Transverse colon (tissue), 4 donors: Measurements from ENCODE around the gene ZNF212.
"Not testable (repeated sequence)": the region's sequence is repeated elsewhere in the genome, so short reads cannot be mapped to it uniquely, and the experiment has no call there.

Experiments used
- CTCF ChIP-seq, 5 experiments: fragments of 200-600 bp in 3 of 5; fragments of 450-650 bp in 2 of 5; sonication (generic) in 3 of 5; IDR thresholded peaks; 1 replicate in 2 of 5; 2 replicates in 3 of 5; pipeline ENCODE4 v1.5.1; 2016 to 2017; ENCODE audit warnings: antibody characterized with exemption in 5 of 5, inconsistent platforms in 3 of 5, mild to moderate bottlenecking in 2 of 5, moderate library complexity in 1 of 5
- POLR2A ChIP-seq: fragments of 450-650 bp; IDR thresholded peaks from one replicate; pipeline ENCODE4 v1.6.1; 2016; ENCODE audit warnings: antibody characterized with exemption, mild to moderate bottlenecking, moderate library complexity
- POLR2AphosphoS5 ChIP-seq, 3 donors: sonication (generic); formaldehyde crosslinking; IDR thresholded peaks; one replicate each; pipeline ENCODE4 v1.6.1; 2016; ENCODE audit warnings: antibody characterized with exemption in 3 of 3

- TF ChIP-seq CTCF (IDR thresholded peaks at IDR 0.05); POLR2A; POLR2AphosphoS5 (IDR thresholded peaks at IDR 0.05): not testable (repeated sequence)
These were observed 35.0 kb downstream of the ZNF212 start for GRCh38 chr7:149274424-149274823.
